ENCODE results near the gene CCDC170.

- TF ChIP-seq CTCF (IDR thresholded peaks at IDR 0.05) (no peak), POLR2A (IDR thresholded peaks at IDR 0.05) (no peak)
Measured at GRCh38 chr6:151616600-151616999, 122.8 kb downstream of the CCDC170 start.

Measured in lower leg skin (tissue), 3 donors.